SK-N-SH (cell line): Measurements from ENCODE around the gene CAPS. TPM values are rescaled to one million over a fixed set of nuclear protein-coding genes. Genes with fewer than 3 reads are reported as not detected.

Source experiments
- CTCF ChIA-PET: fragments of 300-600, 350-600 bp; formaldehyde crosslinking; extraction: SDS; loops from one replicate; lab custom pipeline; 2021; lab: Yijun Ruan, JAX
- POLR2A ChIA-PET: fragments of 350-600 bp; sonication (Branson Sonifier 250); formaldehyde crosslinking; extraction: SDS; loops from one replicate; lab custom pipeline; 2020; ENCODE audit warnings: antibody characterized with exemption, inconsistent platforms; lab: Yijun Ruan, JAX
- DNase-seq: peaks from one replicate; pipeline ENCODE4 v3.0.0; 2012
- H2AFZ ChIP-seq: fragments of 200-600 bp; sonication (generic); 2 replicates; pipeline ENCODE4 v1.8.1; 2016; ENCODE audit warnings: antibody characterized with exemption, mild to moderate bottlenecking, low read depth
- H3F3A ChIP-seq: fragments of 200-600 bp; sonication (generic); replicated peaks from 2 replicates; pipeline ENCODE3; 2016; ENCODE audit warnings: antibody characterized with exemption, mild to moderate bottlenecking; ENCODE audit not compliant: insufficient read depth
- H3K27ac ChIP-seq, 2 experiments: fragments of 200-500 bp in 1 of 2; fragments of 200-600 bp in 1 of 2; sonication (Bioruptor generic) in 1 of 2; sonication (generic), shearing (Covaris generic) in 1 of 2; 2 replicates each; pipeline versions ENCODE4 v1.5.1 to v1.6.1; 2014 to 2016; ENCODE audit warnings: low read depth in 2 of 2, inconsistent platforms in 1 of 2, low read length in 1 of 2, mild to moderate bottlenecking in 1 of 2, mixed read lengths in 1 of 2
- H3K27me3 ChIP-seq: fragments of 200-600 bp; sonication (generic), shearing (Covaris generic); 2 replicates; pipeline ENCODE4 v1.6.1; 2016; ENCODE audit warnings: mixed run types; ENCODE audit not compliant: insufficient read depth
- H3K36me3 ChIP-seq, 2 experiments: fragments of 200-500 bp in 1 of 2; fragments of 200-600 bp in 1 of 2; sonication (Bioruptor generic) in 1 of 2; sonication (generic) in 1 of 2; replicated peaks in 1 of 2; 2 replicates each; pipeline versions ENCODE3 to v1.5.1; 2014 to 2016; ENCODE audit warnings: low read length in 1 of 2, mild to moderate bottlenecking in 1 of 2; ENCODE audit not compliant: insufficient read depth in 2 of 2, control insufficient read depth in 1 of 2
- H3K4me1 ChIP-seq, 2 experiments: fragments of 200-500 bp in 1 of 2; fragments of 200-600 bp in 1 of 2; sonication (Bioruptor generic) in 1 of 2; sonication (generic), shearing (Covaris generic) in 1 of 2; 2 replicates each; pipeline versions ENCODE4 v1.5.1 to v1.6.1; 2014 to 2016; ENCODE audit warnings: low read depth in 1 of 2, low read length in 1 of 2, mixed run types in 1 of 2; ENCODE audit not compliant: insufficient read depth in 2 of 2, control insufficient read depth in 1 of 2
- H3K4me2 ChIP-seq: fragments of 200-600 bp; sonication (generic), shearing (Covaris generic); 2 replicates; pipeline ENCODE4 v1.6.1; 2017; ENCODE audit warnings: mixed run types
- H3K4me3 ChIP-seq, 2 experiments: fragments of 200-500 bp in 1 of 2; fragments of 200-600 bp in 1 of 2; sonication (Bioruptor generic) in 1 of 2; sonication (generic), shearing (Covaris generic) in 1 of 2; 2 replicates each; pipeline versions ENCODE4 v1.5.1 to v1.8.1; 2014 to 2016; ENCODE audit warnings: low read depth in 2 of 2, inconsistent platforms in 1 of 2, low read length in 1 of 2, mild to moderate bottlenecking in 1 of 2, mixed read lengths in 1 of 2, moderate library complexity in 1 of 2
- H3K79me2 ChIP-seq: fragments of 200-600 bp; sonication (generic); 2 replicates; pipeline ENCODE4 v1.8.1; 2017; ENCODE audit warnings: mild to moderate bottlenecking; ENCODE audit not compliant: insufficient read depth
- H3K9ac ChIP-seq: fragments of 200-600 bp; sonication (generic); 2 replicates; pipeline ENCODE4 v1.6.1; 2017; ENCODE audit warnings: mixed run types
- H3K9me2 ChIP-seq: fragments of 200-600 bp; sonication (generic); 2 replicates; pipeline ENCODE4 v1.6.1; 2017; ENCODE audit warnings: mixed run types
- H3K9me3 ChIP-seq: fragments of 200-600 bp; sonication (generic); 2 replicates; pipeline ENCODE4 v1.6.1; 2017; ENCODE audit warnings: mixed run types, mild to moderate bottlenecking, moderate library complexity
- H4K20me1 ChIP-seq: fragments of 200-600 bp; sonication (generic); 2 replicates; pipeline ENCODE4 v1.6.1; 2017; ENCODE audit warnings: mild to moderate bottlenecking, mixed run types; ENCODE audit not compliant: insufficient read depth
- CHD2 ChIP-seq: fragments of 150-350 bp; IDR thresholded peaks from 2 replicates; pipeline ENCODE4 v1.6.1; 2018; ENCODE audit warnings: low read length; ENCODE audit not compliant: partially characterized antibody
- EP300 ChIP-seq, 2 experiments: IDR thresholded peaks; 2 replicates each; pipeline versions ENCODE4 v1.4.0 to v1.6.1; 2012; ENCODE audit warnings: borderline replicate concordance in 1 of 2, low read depth in 1 of 2, low read length in 1 of 2
- EZH2phosphoT487 ChIP-seq: fragments of 200-600 bp; sonication (generic); IDR thresholded peaks from 2 replicates; pipeline ENCODE4 v1.6.1; 2017; ENCODE audit warnings: low read depth, mixed run types, mild to moderate bottlenecking, antibody characterized with exemption, moderate library complexity, borderline replicate concordance
- GABPA ChIP-seq: IDR thresholded peaks from 2 replicates; pipeline ENCODE4 v1.4.0; 2012; ENCODE audit warnings: low read depth, mild to moderate bottlenecking
- MEF2A ChIP-seq: IDR thresholded peaks from 2 replicates; pipeline ENCODE4 v1.4.0; 2012; ENCODE audit warnings: low read depth, borderline replicate concordance
- MXI1 ChIP-seq: IDR thresholded peaks from 2 replicates; pipeline ENCODE4 v1.6.1; 2012; ENCODE audit warnings: mild to moderate bottlenecking, low read depth, low read length, improper control_type of control experiment
- NRF1 ChIP-seq: IDR thresholded peaks from 2 replicates; pipeline ENCODE4 v1.6.1; 2012; ENCODE audit warnings: low read depth, mild to moderate bottlenecking, low read length
- RAD21 ChIP-seq: IDR thresholded peaks from 2 replicates; pipeline ENCODE4 v1.6.1; 2012; ENCODE audit warnings: mild to moderate bottlenecking, low read length
- RCOR1 ChIP-seq: fragments of 150-350 bp; IDR thresholded peaks from 2 replicates; pipeline ENCODE4 v1.6.1; 2017; ENCODE audit warnings: antibody characterized with exemption, low read length
- REST ChIP-seq: IDR thresholded peaks from 2 replicates; pipeline ENCODE4 v1.6.1; 2012; ENCODE audit warnings: mild to moderate bottlenecking, low read depth, low read length, moderate library complexity
- TAF1 ChIP-seq: IDR thresholded peaks from 2 replicates; pipeline ENCODE4 v1.6.1; 2012; ENCODE audit warnings: low read depth, mild to moderate bottlenecking, low read length, moderate library complexity, borderline replicate concordance
- USF1 ChIP-seq: IDR thresholded peaks from 2 replicates; pipeline ENCODE4 v1.4.0; 2012; ENCODE audit warnings: low read depth, borderline replicate concordance
- YY1 ChIP-seq: IDR thresholded peaks from 2 replicates; pipeline ENCODE4 v1.4.0; 2012; ENCODE audit warnings: low read depth, mild to moderate bottlenecking
- ZBTB33 ChIP-seq: IDR thresholded peaks from 2 replicates; pipeline ENCODE4 v1.4.0; 2012; ENCODE audit warnings: low read depth, borderline replicate concordance
- WGBS: methylation state at CpG from one replicate; pipeline ENCODE4 v1.1.6; 2017; ENCODE audit warnings: low lambda C conversion rate; 5-methylcytosine and 5-hydroxymethylcytosine counted together
- polyA plus RNA-seq, 3 experiments: library from polyadenylated mRNA; depleted of rRNA; stranded (reverse); fragments of >200 nt; gene quantifications; 2 replicates each; pipeline ENCODE4 v1.2.3, GENCODE V29; 2012

Gene CAPS
- polyA plus RNA-seq, 1 of the 3 experiments (the other 2 are of a cell fraction): 13.4 TPM

- Histone ChIP-seq H3K27ac (no peak overlapping the region), H3K27me3 (no peaks in the 10 kb centered on the region), H3K9me2 (no peaks in the 10 kb centered on the region), H3K79me2 (peaks cover 27% of the 10 kb centered on the region), H3K4me1 (peaks cover 0 to 4% of the 10 kb centered on the region in 2 experiments; a peak in 2 of 4 replicates), H2AFZ (no peak overlapping the region), H3K4me3 (no peak overlapping the region), H3K36me3 (peaks cover 2 to 4% of the 10 kb centered on the region in 2 experiments), H3K9me3 (no peaks in the 10 kb centered on the region), H3K4me2 (no peak overlapping the region), H3F3A (no peaks in the 10 kb centered on the region), H4K20me1 (0 out of 2 replicates have a peak, but pooled peaks cover 3% of the 10 kb centered on the region), H3K9ac (no peak overlapping the region)
- TF ChIP-seq EZH2phosphoT487 (no peak), YY1 (no peak), MXI1 (no peak), ZBTB33 (no peak), GABPA (no peak), USF1 (no peak), EP300 (IDR thresholded peaks at IDR 0.05; ENCODE audit: borderline replicate concordance in 1 of 2, low read depth in 1 of 2, low read length in 1 of 2) (no peak), REST (no peak), RAD21 (no peak), NRF1 (no peak), RCOR1 (no peak), CHD2 (no peak), MEF2A (no peak), TAF1 (no peak)
- ChIA-PET CTCF (interaction anchor here (0.6 to 2.0 kb wide), 3 partner anchors 17 to 103 kb away, joined by 3 to 9 read pairs (median 3); no protein-coding TSS in a partner anchor), POLR2A (no interaction called here)
- DNase-seq: no peak
- WGBS: 84% methylated on average over 5 of the region's 5 CpGs
These were observed 6.8 kb upstream of the CAPS start for GRCh38 chr19:5907241-5907640.
